K562 (cell line): ENCODE data around the gene SH3BP5.

ENCODE experiments used
- CTCF ChIP-seq, 3 experiments: IDR thresholded peaks in 2 of 3; conservative IDR thresholded peaks in 1 of 3; 2 replicates each; pipeline ENCODE4 v1.5.1; 2011 to 2012; ENCODE audit warnings: low read length in 3 of 3, mild to moderate bottlenecking in 3 of 3, control low read depth in 2 of 3, improper control_type of control experiment in 1 of 3, inconsistent platforms in 1 of 3, low read depth in 1 of 3, mixed read lengths in 1 of 3, moderate library complexity in 1 of 3; ENCODE audit not compliant: insufficient read depth in 2 of 3
- ETS2 ChIP-seq: IDR thresholded peaks from 2 replicates; pipeline ENCODE4 v1.6.1; 2016; ENCODE audit warnings: borderline replicate concordance, missing genetic modification characterization, mild to moderate bottlenecking, moderate library complexity, missing compliant biosample characterization; ENCODE audit not compliant: poor library complexity, severe bottlenecking
- FOXJ3 ChIP-seq: sonication (generic); formaldehyde crosslinking; IDR thresholded peaks from 2 replicates; pipeline ENCODE4 v1.4.0; 2020; ENCODE audit warnings: mild to moderate bottlenecking, missing genetic modification reagents
- IRF2 ChIP-seq: sonication (generic); formaldehyde crosslinking; IDR thresholded peaks from 2 replicates; pipeline ENCODE4 v1.8.1; 2022; ENCODE audit warnings: mild to moderate bottlenecking, missing genetic modification reagents
- POLR2AphosphoS2 ChIP-seq: IDR thresholded peaks from 2 replicates; pipeline ENCODE4 v1.6.1; 2012; ENCODE audit warnings: low read length, improper control_type of control experiment
- RFX7 ChIP-seq: fragments of 250-450 bp; sonication (Bioruptor Pico); IDR thresholded peaks from 2 replicates; pipeline ENCODE4 v1.5.1; 2021; ENCODE audit warnings: mild to moderate bottlenecking
- ZFP1 ChIP-seq: fragments of 450-650 bp; formaldehyde crosslinking; IDR thresholded peaks from 2 replicates; pipeline ENCODE4 v1.4.0; 2020; ENCODE audit warnings: mild to moderate bottlenecking, mixed read lengths
- ZNF24 ChIP-seq: fragments of 450-650 bp; IDR thresholded peaks from 2 replicates; pipeline ENCODE4 v1.6.1; 2016
- ZNF274 ChIP-seq: IDR thresholded peaks from 2 replicates; pipeline ENCODE4 v1.6.1; 2011; ENCODE audit warnings: low read depth, mild to moderate bottlenecking, low read length, moderate library complexity, borderline replicate concordance
- ZNF586 ChIP-seq: fragments of 450-650 bp; formaldehyde crosslinking; conservative IDR thresholded peaks from 2 replicates; pipeline ENCODE4 v1.4.0; 2020; ENCODE audit warnings: mild to moderate bottlenecking, moderate library complexity

- TF ChIP-seq ZNF586 (CRISPR knock-in tag) (0 out of 2 replicates have a peak, but pooled peaks have one; percentile 52), CTCF (IDR thresholded peaks at IDR 0.05 in 2 of 3, conservative IDR thresholded peaks at IDR 0.05 in 1 of 3; ENCODE audit: insufficient read depth in 2 of 3, low read depth in 1 of 3, low read length in 3 of 3) (peak in 2 of 3 experiments; percentile 21 to 74; a peak in 3 of 6 replicates), ZNF24 (0 out of 2 replicates have a peak, but pooled peaks have one; percentile 23), RFX7 (CRISPR knock-in tag) (no peak), ETS2 (tag) (no peak), FOXJ3 (CRISPR knock-in tag) (no peak), IRF2 (CRISPR knock-in tag) (no peak), POLR2AphosphoS2 (no peak), ZFP1 (CRISPR knock-in tag) (no peak), ZNF274 (no peak)
These were observed 27.0 kb downstream of the SH3BP5 start for GRCh38 chr3:15305359-15305844.
